CD4-positive, alpha-beta T cell treated with Interleukin-2 at 100 ng/mL for 4 hours (primary cell): ENCODE data around the gene FAM209A.
"Not testable (repeated sequence)": the region's sequence is repeated elsewhere in the genome, so short reads cannot be mapped to it uniquely, and the experiment has no call there.

ENCODE experiments used
- DNase-seq: peaks from one replicate; pipeline ENCODE4 v3.0.0-alpha.2; 2020; ENCODE audit warnings: low spot score

The FAM209A gene

DNA sequence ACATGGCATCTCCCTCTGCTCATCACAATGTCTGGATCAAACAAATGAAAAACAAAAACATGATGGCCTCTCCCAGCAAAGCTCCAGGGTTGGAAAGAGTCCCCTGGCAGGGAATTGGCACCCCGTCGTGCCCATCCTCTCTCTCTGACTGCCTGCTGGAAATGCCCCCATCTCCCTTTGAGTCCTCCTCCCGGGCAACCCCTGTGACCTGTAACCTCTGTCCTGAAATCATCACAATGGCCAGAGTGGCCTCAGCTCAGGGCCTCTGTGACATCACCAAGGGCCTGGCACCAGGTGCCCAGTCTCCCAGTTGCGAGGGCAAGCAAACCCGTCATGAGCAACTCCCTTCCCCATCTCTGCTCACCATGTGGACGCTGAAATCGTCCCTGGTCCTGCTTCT, at the start of gene FAM209A:
TSS of gene FAM209A (plus strand) at position 301 of the 400 bp plus-strand sequence. CDS start at position 366, 65 bp downstream.
- DNase-seq: not testable (repeated sequence)

DNA sequence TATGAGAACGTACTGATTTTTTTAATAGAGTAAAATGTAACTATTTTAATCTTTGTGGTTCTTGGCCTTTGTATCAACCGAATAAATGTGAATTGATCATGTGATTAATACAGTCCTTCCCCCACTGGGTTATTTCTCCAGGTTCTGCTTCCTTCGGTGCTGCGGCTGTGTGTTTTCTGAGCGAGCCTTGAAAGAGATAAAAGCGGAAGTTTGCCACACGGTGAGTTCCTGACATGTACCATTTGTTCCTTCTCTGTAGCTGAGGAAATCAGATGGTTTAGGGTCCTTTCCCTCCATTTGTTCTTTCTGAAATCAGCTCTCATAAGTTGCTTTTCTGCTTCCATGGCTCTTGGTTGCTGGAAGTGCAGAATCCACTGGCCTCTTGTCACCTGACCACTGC, 40.6 kb upstream of the FAM209A start:
- DNase-seq: no peak

- DNase-seq: no peak
Measured at GRCh38 chr20:56487216-56487615, 37.3 kb upstream of the FAM209A start.

DNA sequence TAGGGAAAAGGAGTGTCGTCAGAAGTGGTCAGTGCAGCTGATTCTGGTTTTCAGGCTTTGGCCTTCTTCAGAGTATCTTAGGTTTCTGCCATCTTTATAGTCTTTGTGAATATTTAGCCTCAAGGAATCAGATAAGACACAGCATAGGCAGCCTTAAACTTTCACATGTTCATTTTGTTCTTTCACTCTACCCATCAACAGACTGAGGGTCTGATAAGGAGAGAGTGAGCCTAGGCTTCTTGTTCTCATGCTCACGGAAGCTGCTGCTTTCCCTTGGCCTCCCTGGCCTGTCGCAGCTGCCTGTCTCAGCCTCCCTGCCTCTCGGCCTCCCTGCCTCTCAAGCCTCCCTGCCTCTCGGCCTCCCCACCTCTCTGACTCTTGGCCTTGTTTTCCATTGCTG, 36.0 kb upstream of the FAM209A start:
- DNase-seq: no peak

- DNase-seq: no peak
Measured at GRCh38 chr20:56501116-56501515, 23.4 kb upstream of the FAM209A start.

GRCh38 chr20:56503916-56504315, 20.6 kb upstream of the FAM209A start:
- DNase-seq: no peak

DNA sequence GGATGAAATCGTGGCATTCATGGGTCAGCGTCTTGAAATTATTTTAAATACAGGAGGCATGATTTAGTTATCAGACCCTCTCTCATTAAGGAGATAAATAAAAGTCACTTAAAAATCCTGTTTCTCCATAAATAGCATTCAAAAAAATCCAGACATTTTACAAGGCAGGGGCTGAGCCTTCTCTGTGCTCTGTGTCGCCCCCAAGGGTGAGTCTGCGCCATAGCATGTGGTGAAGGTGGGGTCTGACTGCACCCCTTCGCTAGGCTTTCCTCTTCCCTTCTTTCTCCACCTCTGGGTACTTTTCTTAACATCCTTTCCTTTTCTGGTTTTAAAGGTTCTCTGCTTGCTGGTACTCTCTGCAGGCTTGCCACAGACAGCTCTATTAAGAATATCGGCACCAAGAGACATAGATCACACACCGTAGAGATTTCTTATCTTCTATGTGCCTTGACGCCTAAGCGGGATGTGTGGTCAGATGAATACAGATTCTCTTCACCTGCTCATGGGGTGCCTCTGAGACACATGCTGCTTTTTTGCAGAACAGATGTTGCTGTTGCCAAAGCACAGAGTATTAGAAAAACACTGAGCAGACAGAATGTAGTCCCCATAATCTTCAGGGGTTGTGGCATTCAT, 20.1 kb upstream of the FAM209A start:
- peak; percentile 7 for DNase-seq

GRCh38 chr20:56506103-56506502, 18.4 kb upstream of the FAM209A start:
- no peak for DNase-seq

- no peak for DNase-seq
Measured at GRCh38 chr20:56511926-56512325, 12.6 kb upstream of the FAM209A start.

DNA sequence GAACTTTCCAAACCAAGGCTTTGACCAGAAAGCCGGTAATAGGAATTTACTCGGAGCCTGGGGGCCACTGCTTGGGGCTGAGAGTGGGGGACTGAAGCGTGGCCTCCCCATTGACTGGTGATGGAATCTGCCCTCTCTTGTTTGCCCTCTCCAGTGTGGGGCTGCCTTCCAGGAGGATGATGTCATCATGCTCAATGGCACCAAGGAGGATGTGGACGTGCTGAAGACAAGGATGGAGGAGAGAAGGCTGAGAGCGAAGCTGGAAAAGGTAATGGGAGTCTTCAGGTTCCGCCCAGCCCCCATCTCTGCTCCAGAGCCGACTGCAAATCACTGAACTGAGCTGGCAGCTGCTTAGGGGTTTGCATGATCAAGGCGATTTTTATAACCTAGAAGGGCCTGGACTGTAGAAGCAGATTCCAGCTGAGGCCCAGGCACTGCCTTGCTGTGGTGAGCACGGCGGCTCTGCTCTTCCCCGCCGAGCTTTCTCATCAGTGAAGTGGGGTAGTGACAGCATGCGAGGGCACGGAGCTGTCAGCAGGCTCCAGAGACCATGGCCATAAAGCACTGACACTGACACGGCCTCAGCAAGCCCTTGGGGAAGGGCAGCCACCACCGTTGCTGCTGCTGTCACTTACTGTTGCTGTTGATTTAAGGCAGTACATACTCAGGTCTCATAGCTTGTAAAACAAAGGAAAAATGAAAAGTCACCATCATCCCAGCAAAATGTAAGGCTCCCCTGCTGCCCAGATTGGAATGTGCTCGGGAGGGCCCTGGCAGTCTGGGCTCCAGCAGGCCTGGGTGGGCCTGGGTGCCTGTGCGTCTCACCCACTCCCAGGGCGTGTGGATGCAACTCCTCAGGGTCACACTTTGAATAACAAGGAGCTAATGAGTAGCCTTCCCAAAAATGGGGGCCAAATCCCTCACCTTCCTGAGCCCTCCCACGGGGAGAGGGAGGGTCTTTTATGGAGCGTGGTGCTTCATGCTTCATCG, 11.1 kb upstream of the FAM209A start:
- no peak for DNase-seq

- no peak for DNase-seq
Measured at GRCh38 chr20:56516631-56517030, 7.9 kb upstream of the FAM209A start.

DNA sequence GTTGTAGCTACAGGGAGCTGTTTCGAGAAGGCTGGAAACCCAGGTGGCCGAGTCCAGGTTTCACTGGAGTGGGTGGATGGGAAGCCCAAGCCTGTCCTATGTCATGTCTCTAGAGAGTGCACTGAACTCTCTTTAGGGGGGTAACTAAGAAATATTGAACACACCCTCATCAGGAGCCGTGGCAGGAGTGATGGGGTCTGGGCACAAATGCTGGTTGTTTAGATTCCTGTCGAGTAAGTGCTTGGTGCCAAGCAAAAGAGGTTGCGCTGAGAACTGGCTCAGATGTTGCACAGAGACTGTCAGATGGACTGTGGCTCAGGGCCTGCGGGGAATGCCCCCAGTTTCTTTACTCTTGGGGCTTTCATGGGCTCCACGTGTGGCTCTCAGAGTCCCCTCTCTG, 7.3 kb upstream of the FAM209A start:
- DNase-seq: no peak

DNA sequence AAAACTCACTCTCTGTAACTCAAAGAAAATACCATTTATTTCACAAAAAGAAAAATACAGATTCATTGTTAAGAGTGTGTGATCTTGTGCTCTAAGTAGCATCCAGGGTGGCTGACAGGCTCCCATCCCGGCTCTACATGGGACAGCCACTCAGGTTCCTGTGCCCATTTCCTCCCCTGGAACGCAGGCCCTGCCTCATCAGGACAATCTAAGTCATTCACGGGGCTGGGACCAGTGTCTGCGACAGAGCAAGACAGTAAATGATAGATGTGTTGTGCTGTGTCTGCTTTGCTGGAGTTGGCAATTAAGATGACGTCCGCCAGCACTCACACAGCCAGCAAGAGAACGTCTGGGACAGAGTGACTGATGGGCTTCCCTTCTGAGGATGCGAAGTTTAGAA, 6.9 kb upstream of the FAM209A start:
- DNase-seq: no peak

- no peak for DNase-seq
Measured at GRCh38 chr20:56518126-56518525, 6.4 kb upstream of the FAM209A start.

GRCh38 chr20:56518721-56519398, 5.7 kb upstream of the FAM209A start:
- DNase-seq: no peak

- no peak for DNase-seq
Measured at GRCh38 chr20:56519551-56519950, 5.0 kb upstream of the FAM209A start.

DNA sequence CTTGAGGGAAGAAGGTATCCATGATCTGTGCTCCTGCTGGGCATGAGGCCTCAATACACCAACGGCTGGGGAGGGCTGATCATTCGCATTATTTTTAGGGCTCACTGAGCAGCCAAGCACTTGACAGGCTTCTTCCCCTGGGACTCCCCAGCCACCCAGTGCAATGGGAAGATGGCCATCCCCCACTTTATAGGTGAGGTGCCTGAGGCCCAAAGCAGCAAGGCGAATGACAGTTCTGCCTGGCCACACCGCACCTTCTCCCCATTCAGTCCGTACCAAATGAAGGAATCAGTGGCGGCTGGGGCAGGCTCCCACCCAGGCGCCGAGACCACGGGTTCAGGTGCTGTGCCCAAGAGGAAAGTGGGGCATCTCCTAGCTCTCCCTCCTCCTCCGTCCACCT, 4.4 kb upstream of the FAM209A start:
- no peak for DNase-seq

- DNase-seq: not testable (repeated sequence)
Measured at GRCh38 chr20:56520746-56521354, 3.7 kb upstream of the FAM209A start.

- DNase-seq: no peak
Measured at GRCh38 chr20:56522311-56522710, 2.2 kb upstream of the FAM209A start.

DNA sequence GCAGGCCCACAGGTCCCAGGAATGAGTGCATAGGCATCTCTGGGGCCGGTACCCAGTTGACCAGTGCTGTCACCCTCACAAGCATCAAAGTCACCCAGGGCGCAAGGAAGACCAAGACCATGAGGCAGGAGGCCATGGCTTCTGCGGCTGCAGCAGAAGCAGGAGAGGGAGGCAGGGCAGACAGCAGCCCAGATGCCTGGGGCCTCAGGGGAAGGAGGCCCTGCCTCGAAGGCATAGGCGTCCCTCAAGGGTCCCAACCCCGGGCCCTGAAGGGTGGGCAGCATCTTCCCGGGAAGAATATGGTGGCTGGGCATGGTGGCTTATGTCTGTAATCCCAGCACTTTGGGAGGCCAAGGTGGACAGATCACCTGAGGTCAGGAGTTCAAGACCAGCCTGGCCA, 3.0 kb downstream of the FAM209A start:
- DNase-seq: no peak

GRCh38 chr20:56532946-56533345, 8.4 kb downstream of the FAM209A start, which contains the start of gene FAM209B:
Gene FAM209B (plus strand): TSS chr20:56533246. CDS start chr20:56533342, 96 bp downstream.
- not testable (repeated sequence) for DNase-seq

DNA sequence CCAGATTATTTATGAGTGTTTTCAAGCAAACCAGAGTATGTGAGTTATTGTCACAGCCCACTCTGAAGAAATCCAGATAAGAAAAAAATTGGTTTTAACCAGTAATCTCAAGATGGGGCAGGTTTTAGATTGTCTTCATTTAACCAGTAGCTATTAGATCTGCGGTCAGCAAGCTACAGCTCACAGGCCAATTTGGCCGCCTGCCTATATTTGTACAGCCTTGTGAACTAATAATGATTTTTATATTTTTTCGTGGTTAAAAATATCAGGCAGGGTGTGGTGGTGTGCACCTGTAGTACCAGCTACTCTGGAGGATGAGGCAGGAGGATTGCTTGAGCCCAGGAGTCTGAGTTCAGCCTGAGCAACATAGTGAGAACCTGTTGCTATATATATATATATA, 13.5 kb downstream of the FAM209A start:
- DNase-seq: no peak
